GM12874 (cell line): ENCODE data around the gene GNPTG.

ENCODE experiments used
- TF ChIP-seq, protein P1 (sequence below): IDR thresholded peaks from 2 replicates; pipeline ENCODE4 v1.5.1; 2011; ENCODE audit warnings: low read depth, mild to moderate bottlenecking, control low read depth, low read length, moderate library complexity; ENCODE audit not compliant: insufficient read depth

GNPTG gene

DNA sequence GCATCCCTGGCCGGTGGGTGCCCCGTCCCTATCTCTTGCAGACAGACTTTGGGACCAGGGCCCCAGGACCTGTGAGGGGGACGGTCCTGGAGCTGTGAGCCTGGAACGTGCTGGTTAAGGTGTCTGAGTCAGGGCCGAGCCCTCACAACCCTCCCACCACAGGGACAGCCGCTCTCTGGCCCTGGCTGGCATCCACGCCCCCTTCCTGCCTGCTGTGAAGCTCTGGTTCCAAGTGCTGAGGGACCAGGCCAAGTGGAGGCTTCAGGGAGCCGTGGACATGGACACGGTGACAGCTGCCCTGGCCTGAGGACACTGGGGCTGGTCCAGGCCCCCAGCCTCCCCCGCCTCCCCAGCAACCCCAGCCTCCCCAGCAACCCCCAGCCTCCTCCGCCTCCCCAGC, 6.6 kb upstream of the GNPTG start:
- TF ChIP-seq, protein P1, sequence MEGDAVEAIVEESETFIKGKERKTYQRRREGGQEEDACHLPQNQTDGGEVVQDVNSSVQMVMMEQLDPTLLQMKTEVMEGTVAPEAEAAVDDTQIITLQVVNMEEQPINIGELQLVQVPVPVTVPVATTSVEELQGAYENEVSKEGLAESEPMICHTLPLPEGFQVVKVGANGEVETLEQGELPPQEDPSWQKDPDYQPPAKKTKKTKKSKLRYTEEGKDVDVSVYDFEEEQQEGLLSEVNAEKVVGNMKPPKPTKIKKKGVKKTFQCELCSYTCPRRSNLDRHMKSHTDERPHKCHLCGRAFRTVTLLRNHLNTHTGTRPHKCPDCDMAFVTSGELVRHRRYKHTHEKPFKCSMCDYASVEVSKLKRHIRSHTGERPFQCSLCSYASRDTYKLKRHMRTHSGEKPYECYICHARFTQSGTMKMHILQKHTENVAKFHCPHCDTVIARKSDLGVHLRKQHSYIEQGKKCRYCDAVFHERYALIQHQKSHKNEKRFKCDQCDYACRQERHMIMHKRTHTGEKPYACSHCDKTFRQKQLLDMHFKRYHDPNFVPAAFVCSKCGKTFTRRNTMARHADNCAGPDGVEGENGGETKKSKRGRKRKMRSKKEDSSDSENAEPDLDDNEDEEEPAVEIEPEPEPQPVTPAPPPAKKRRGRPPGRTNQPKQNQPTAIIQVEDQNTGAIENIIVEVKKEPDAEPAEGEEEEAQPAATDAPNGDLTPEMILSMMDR, result no peak

DNA sequence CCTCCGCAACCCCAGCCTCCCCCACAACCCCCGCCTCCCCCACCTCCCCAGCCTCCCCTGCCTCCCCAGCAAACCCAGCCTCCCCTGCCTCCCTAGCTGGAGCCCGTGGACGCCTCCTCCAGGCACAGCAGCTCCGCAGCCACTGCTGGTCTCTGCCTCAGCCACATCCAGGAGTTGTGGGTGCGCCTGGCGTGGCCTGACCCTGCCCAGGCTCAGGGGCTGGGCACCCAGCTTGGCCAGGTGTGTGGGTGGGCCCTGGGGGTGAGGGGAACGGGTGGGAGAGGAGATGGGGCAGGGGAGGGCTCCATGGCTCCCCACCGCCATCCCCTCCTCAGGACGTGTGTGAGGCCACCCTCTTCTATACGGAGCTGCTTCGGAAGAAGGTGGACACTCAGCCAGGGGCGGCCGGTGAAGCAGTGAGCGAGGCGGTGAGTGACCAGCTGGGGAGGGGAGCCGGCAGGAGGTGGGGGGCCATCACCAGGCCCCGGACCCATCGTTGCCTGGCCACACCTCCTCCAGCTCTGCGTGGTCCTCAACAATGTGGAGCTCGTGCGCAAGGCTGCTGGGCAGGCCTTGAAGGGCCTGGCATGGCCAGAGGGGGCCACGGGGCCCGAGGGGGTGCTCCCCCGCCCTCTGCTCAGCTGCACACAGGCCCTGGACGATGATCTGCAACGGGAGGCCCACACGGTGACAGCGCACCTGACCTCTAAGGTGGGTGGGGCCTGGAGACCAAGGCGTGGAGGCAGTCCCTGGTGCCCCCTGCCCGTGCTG, 5.9 kb upstream of the GNPTG start:
- TF ChIP-seq, protein P1, result no peak

DNA sequence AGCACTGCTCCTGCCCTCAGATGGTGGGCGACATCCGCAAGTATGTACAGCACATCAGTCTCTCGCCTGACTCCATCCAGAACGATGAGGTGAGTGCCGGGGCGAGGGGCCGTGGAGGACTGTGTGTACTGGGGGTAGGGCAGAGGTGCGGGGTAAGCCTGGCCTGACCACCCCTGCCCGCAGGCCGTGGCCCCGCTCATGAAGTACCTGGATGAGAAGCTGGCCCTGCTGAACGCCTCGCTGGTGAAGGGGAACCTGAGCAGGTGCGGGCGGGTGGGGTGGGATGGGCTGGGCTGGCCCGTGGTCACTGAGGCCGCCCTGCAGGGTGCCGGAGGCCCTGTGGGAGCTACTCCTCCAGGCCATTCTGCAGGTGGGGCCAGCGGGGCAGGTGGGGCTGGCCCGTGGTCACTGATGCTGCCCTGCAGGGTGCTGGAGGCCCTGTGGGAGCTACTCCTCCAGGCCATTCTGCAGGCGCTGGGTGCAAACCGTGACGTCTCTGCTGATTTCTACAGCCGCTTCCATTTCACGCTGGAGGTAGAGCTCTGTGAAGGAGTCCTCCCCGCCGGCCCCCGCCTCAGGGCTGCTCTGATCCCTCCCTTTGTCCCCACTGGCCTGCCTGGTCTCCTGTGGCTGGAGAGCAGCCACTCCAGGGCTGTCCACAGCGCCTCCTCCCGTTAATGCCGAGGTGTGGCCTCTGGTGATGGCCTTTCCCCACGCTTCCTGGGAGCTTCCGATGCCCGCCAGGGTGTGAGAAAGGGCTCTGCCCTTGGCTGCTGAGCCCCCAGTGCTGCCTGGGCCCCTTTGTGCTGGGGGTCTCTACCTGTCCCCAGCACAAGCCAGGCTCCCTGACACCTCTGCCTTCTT, 5.1 kb upstream of the GNPTG start:
- TF ChIP-seq, protein P1, result no peak

DNA sequence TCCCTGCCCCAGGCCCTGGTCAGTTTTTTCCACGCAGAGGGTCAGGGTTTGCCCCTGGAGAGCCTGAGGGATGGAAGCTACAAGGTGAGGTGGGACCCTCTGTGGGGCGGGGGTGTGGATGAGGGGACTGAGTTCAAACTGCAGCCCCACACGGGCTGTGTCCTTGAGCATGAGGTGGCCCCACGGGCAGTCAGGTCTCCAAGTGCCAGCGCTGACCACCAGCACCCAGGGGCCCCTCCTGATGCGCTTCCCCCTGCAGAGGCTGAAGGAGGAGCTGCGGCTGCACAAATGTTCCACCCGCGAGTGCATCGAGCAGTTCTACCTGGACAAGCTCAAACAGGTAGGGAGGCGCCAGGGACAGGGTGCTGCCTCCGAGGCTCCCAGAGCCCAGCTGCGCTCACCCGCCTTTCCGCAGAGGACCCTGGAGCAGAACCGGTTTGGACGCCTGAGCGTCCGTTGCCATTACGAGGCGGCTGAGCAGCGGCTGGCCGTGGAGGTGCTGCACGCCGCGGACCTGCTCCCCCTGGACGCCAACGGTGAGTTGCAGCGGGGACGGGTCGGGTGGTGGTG, 4.4 kb upstream of the GNPTG start:
- TF ChIP-seq, protein P1, result no peak

DNA sequence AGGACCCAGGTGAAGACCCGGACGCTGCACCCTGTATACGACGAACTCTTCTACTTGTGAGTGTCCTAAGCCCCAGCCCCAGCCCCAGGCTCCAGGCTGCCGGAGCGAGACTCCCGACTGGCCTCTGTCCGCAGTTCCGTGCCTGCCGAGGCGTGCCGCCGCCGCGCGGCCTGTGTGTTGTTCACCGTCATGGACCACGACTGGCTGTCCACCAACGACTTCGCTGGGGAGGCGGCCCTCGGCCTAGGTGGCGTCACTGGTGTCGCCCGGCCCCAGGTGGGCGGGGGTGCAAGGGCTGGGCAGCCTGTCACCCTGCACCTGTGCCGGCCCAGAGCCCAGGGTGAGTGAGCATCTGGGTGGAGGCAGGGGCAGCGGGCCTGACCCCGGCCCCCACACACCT, 3.8 kb upstream of the GNPTG start:
- TF ChIP-seq, protein P1, result no peak

DNA sequence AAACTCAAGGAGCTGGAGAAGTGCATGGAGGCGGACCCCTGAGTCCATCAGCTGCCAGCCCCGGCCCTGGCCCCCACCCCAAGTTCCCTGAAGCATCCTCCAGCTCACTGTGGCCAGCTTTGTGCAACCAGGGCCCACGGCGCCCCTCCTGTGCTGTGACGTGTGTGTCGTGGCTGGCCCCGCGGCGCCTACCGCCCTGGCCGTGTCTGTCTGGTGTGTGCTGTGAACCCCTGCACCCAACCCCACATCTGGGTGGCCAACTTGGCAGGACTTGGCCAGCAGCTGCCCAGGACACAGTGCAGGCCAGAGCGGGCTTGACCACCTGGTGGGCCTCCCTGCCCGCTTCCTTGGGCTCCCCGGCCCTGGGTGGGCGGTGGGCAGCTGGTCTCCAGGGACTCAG, 3.3 kb upstream of the GNPTG start:
- TF ChIP-seq, protein P1, result no peak

DNA sequence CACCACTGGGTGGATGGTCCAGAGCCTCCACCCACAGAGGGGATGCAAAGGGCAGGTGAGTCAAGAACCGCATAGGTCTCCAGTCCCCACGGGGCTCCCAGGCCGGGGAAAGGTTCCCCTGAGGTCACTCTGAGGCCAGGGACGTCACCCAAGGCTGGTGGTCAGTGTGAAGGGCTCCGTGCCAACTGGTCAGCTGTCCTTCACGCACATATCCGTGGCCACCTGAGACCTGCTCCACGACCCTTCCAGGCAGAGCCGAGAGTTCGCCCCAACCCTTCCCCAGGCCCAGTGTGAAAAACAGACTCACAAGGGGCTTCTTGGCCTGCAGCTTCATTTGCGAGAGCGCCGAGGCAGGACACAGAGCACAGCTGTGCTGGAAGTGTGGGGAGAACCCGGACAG, 2.8 kb upstream of the GNPTG start:
- TF ChIP-seq, protein P1, result no peak
